ENCODE data around the gene HTR1D. TPM values are rescaled to one million over a fixed set of nuclear protein-coding genes. Genes with fewer than 3 reads are reported as not detected.

HTR1D gene
- total RNA-seq, 1 experiment from 2014 or later = 1.5 TPM

GRCh38 chr1:23168445-23169194 is 48.7 kb downstream of the HTR1D start, which contains the start of gene LUZP1:
Gene LUZP1, minus strand, starts transcription at chr1:23168856.
- DNase-seq (ENCODE audit: low read depth) = peak; percentile 87
- in situ Hi-C loops (cut with HindIII; ENCODE audit: low pct_unique_long_range_greater_than_20kb, low sequenced_read_pairs) = no loop called here

GRCh38 chr1:23168079-23168444 is 49.2 kb downstream of the HTR1D start:
- in situ Hi-C loops (cut with HindIII; ENCODE audit: low pct_unique_long_range_greater_than_20kb, low sequenced_read_pairs) = no loop called here
- DNase-seq (ENCODE audit: low read depth) = no peak

- DNase-seq (ENCODE audit: low read depth) = peak; percentile 47
- in situ Hi-C loops (cut with HindIII; ENCODE audit: low pct_unique_long_range_greater_than_20kb, low sequenced_read_pairs) = no loop called here
These were observed 49.8 kb downstream of the HTR1D start for GRCh38 chr1:23167353-23168078.

GRCh38 chr1:23166854-23167253 is 50.4 kb downstream of the HTR1D start:
- DNase-seq (ENCODE audit: low read depth) = no peak
- in situ Hi-C loops (cut with HindIII; ENCODE audit: low pct_unique_long_range_greater_than_20kb, low sequenced_read_pairs) = no loop called here

- in situ Hi-C loops (cut with HindIII; ENCODE audit: low pct_unique_long_range_greater_than_20kb, low sequenced_read_pairs) = no loop called here
- no peak for DNase-seq (ENCODE audit: low read depth)
These were observed 53.9 kb downstream of the HTR1D start for GRCh38 chr1:23163395-23163794.

GRCh38 chr1:23159963-23160877 is 57.1 kb downstream of the HTR1D start:
- DNase-seq (ENCODE audit: low read depth) = no peak
- in situ Hi-C loops (cut with HindIII; ENCODE audit: low pct_unique_long_range_greater_than_20kb, low sequenced_read_pairs) = no loop called here

GRCh38 chr1:23156940-23157339 is 60.4 kb downstream of the HTR1D start:
- DNase-seq (ENCODE audit: low read depth) = no peak
- in situ Hi-C loops (cut with HindIII; ENCODE audit: low pct_unique_long_range_greater_than_20kb, low sequenced_read_pairs) = no loop called here

- in situ Hi-C loops (cut with HindIII; ENCODE audit: low pct_unique_long_range_greater_than_20kb, low sequenced_read_pairs) = no loop called here
- DNase-seq (ENCODE audit: low read depth) = no peak
These were observed 64.2 kb downstream of the HTR1D start for GRCh38 chr1:23152966-23153684.

- no peak for DNase-seq (ENCODE audit: low read depth)
- in situ Hi-C loops (cut with HindIII; ENCODE audit: low pct_unique_long_range_greater_than_20kb, low sequenced_read_pairs) = no loop called here
These were observed 66.6 kb downstream of the HTR1D start for GRCh38 chr1:23150742-23151141.

- DNase-seq (ENCODE audit: low read depth) = no peak
- in situ Hi-C loops (cut with HindIII; ENCODE audit: low pct_unique_long_range_greater_than_20kb, low sequenced_read_pairs) = no loop called here
These were observed 67.2 kb downstream of the HTR1D start for GRCh38 chr1:23150125-23150524.

- in situ Hi-C loops (cut with HindIII; ENCODE audit: low pct_unique_long_range_greater_than_20kb, low sequenced_read_pairs) = no loop called here
- DNase-seq (ENCODE audit: low read depth) = peak; percentile 46
These were observed 68.2 kb downstream of the HTR1D start for GRCh38 chr1:23149114-23149513.

GRCh38 chr1:23148084-23148483 is 69.2 kb downstream of the HTR1D start:
- no peak for DNase-seq (ENCODE audit: low read depth)
- in situ Hi-C loops (cut with HindIII; ENCODE audit: low pct_unique_long_range_greater_than_20kb, low sequenced_read_pairs) = no loop called here

Other genes with a start within 250 kb of the HTR1D start
- not detected in 2 replicates for gene LACTBL1, start 244.6 kb downstream of the HTR1D start, total RNA-seq (2014; rRNA removed; shearing (Covaris generic); ENCODE audit: low replicate concordance)
- not detected in 2 replicates for gene TEX46, start 201.7 kb downstream of the HTR1D start, total RNA-seq (2014; rRNA removed; shearing (Covaris generic); ENCODE audit: low replicate concordance)
- gene KDM1A, start 198.0 kb downstream of the HTR1D start, total RNA-seq (2014; rRNA removed; shearing (Covaris generic); ENCODE audit: low replicate concordance) = 133 and 135 TPM in 2 replicates
- 10.9 and 17.0 TPM in 2 replicates for gene LUZP1, start 48.6 kb downstream of the HTR1D start, total RNA-seq (2014; rRNA removed; shearing (Covaris generic); ENCODE audit: low replicate concordance)
- gene HNRNPR, start 126.8 kb upstream of the HTR1D start, total RNA-seq (2014; rRNA removed; shearing (Covaris generic); ENCODE audit: low replicate concordance) = 89.1 and 92.1 TPM in 2 replicates
- 11.6 and 16.4 TPM in 2 replicates for gene ZNF436, start 152.3 kb upstream of the HTR1D start, total RNA-seq (2014; rRNA removed; shearing (Covaris generic); ENCODE audit: low replicate concordance)
- 0.41 and 1.5 TPM in 2 replicates for gene TCEA3, start 207.2 kb upstream of the HTR1D start, total RNA-seq (2014; rRNA removed; shearing (Covaris generic); ENCODE audit: low replicate concordance)

Data from Caki2 (cell line).